ENCODE results near the gene DENND10. TPM values are rescaled to one million over a fixed set of nuclear protein-coding genes. Genes with fewer than 3 reads are reported as not detected.

DENND10 gene
- polyA plus RNA-seq: 10 to 100 TPM; 20.4 to 26.2 TPM

DNA sequence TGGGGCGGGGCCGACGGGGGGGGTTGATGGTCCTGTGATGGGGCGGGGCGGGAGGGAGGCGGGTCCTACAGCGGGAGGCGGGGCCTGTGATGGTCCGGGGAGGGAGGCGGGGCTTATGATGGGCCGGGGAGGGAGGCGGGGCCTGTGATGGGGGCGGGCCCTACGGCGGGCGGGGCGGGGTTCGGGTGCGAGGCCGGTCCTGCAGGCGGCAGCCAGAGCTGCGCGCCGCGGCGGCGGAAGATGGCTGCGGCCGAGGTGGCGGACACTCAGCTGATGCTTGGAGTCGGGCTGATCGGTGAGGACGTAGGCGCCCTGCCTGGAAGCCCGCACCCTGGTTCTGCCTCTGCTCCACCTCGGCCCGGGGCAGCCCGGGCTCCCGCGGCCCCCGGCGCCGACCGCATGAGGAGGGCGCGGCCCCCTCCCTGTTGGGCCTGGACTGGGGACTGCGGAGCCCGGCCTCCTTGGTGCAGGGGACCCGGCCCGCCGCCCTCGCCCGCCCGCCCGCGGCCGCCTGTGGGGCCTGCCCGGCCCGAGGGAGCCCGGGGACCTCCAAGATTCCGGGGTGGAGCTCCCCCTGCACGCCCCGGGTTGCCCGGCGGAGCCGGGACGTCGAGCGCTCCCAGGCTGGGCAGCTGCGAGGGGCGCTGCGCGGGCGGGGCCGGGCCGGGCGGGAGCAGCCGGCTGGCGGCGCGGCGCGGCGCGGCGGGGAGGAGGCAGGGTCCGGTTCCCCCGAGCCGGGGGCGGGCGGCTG lies at the start of gene DENND10:
DENND10 (plus strand) TSS at position 211 of the 751 bp plus-strand sequence; CDS start at position 241, 30 bp downstream.
- peaks cover 0 to 7% of the 10 kb centered on the region in 2 donors for H3K4me1 ChIP-seq (ENCODE audit: control insufficient read depth in 2 of 2, insufficient read depth in 2 of 2, low read length in 1 of 2)
- H3K36me3 ChIP-seq (ENCODE audit: control insufficient read depth in 2 of 2, insufficient read depth in 2 of 2, low read length in 1 of 2): no peaks in the 10 kb centered on the region
- H3K9me3 ChIP-seq (ENCODE audit: control insufficient read depth in 2 of 2, insufficient read depth in 1 of 2, low read depth in 1 of 2, low read length in 1 of 2): no peaks in the 10 kb centered on the region
- H3K27ac ChIP-seq (ENCODE audit: low read depth in 2 of 2, low read length in 1 of 2): peak within 1 kb of the TSS; percentile 77 to 92
- H3K4me3 ChIP-seq (ENCODE audit: low read depth in 1 of 2, low read length in 2 of 2): peak within 1 kb of the TSS; percentile 74 to 82
- WGBS, 2 donors: 0 to 1% methylated on average over 45 to 89 of the region's 91 CpGs
- no peaks in the 10 kb centered on the region for H3K27me3 ChIP-seq (ENCODE audit: control insufficient read depth in 1 of 2, insufficient read depth in 2 of 2, low read length in 2 of 2)

- Histone ChIP-seq H3K27ac (ENCODE audit: low read depth in 2 of 2, low read length in 1 of 2) (no peak overlapping the region), H3K36me3 (ENCODE audit: control insufficient read depth in 2 of 2, insufficient read depth in 2 of 2, low read length in 1 of 2) (peaks cover 21% of the 10 kb centered on the region in 2 donors), H3K4me1 (ENCODE audit: control insufficient read depth in 2 of 2, insufficient read depth in 2 of 2, low read length in 1 of 2) (no peaks in the 10 kb centered on the region), H3K9me3 (ENCODE audit: control insufficient read depth in 2 of 2, insufficient read depth in 1 of 2, low read depth in 1 of 2, low read length in 1 of 2) (no peaks in the 10 kb centered on the region), H3K4me3 (ENCODE audit: low read depth in 1 of 2, low read length in 2 of 2) (no peak overlapping the region), H3K27me3 (ENCODE audit: control insufficient read depth in 1 of 2, insufficient read depth in 2 of 2, low read length in 2 of 2) (no peaks in the 10 kb centered on the region)
- WGBS, 2 donors: 84 to 92% methylated on average over 1 of the region's 1 CpG
Measured at GRCh38 chr10:119055472-119055871, 48.4 kb upstream of the DENND10 start.

GRCh38 chr10:119058010-119058409 lies 45.9 kb upstream of the DENND10 start:
- Histone ChIP-seq H3K4me3 (ENCODE audit: low read depth in 1 of 2, low read length in 2 of 2) (no peak overlapping the region), H3K36me3 (ENCODE audit: control insufficient read depth in 2 of 2, insufficient read depth in 2 of 2, low read length in 1 of 2) (peaks cover 20 to 21% of the 10 kb centered on the region in 2 donors), H3K9me3 (ENCODE audit: control insufficient read depth in 2 of 2, insufficient read depth in 1 of 2, low read depth in 1 of 2, low read length in 1 of 2) (no peaks in the 10 kb centered on the region), H3K27me3 (ENCODE audit: control insufficient read depth in 1 of 2, insufficient read depth in 2 of 2, low read length in 2 of 2) (no peaks in the 10 kb centered on the region), H3K27ac (ENCODE audit: low read depth in 2 of 2, low read length in 1 of 2) (no peak overlapping the region), H3K4me1 (ENCODE audit: control insufficient read depth in 2 of 2, insufficient read depth in 2 of 2, low read length in 1 of 2) (no peaks in the 10 kb centered on the region)
- whole genome bisulfite sequencing, 2 donors: 91 to 92% methylated on average over 11 of the region's 11 CpGs

DNA sequence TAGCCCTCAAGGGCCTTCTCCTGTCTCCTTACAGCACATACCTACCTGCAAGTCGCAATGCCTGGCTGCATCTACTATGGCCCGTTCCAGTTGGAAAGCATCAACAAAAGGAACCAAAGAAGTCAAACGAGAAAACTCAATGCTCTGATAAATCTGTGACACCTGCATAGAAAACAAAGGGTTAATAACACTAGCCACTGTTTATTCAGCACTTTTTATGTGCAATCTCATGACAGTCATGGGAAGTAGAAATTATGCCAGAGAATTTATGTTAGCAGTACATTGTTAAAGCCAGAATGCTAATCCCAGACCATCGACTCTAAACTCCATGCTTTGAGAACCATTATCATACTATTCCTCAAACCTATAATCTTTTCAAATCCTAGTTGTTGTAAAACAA lies 44.4 kb upstream of the DENND10 start:
- WGBS, 2 donors: 73 to 74% methylated on average over 4 of the region's 4 CpGs
- Histone ChIP-seq H3K27ac (ENCODE audit: low read depth in 2 of 2, low read length in 1 of 2) (no peak overlapping the region), H3K36me3 (ENCODE audit: control insufficient read depth in 2 of 2, insufficient read depth in 2 of 2, low read length in 1 of 2) (peaks cover 15 to 22% of the 10 kb centered on the region in 2 donors), H3K27me3 (ENCODE audit: control insufficient read depth in 1 of 2, insufficient read depth in 2 of 2, low read length in 2 of 2) (no peaks in the 10 kb centered on the region), H3K4me3 (ENCODE audit: low read depth in 1 of 2, low read length in 2 of 2) (no peak overlapping the region), H3K9me3 (ENCODE audit: control insufficient read depth in 2 of 2, insufficient read depth in 1 of 2, low read depth in 1 of 2, low read length in 1 of 2) (no peaks in the 10 kb centered on the region), H3K4me1 (ENCODE audit: control insufficient read depth in 2 of 2, insufficient read depth in 2 of 2, low read length in 1 of 2) (no peaks in the 10 kb centered on the region)

- Histone ChIP-seq H3K9me3 (ENCODE audit: control insufficient read depth in 2 of 2, insufficient read depth in 1 of 2, low read depth in 1 of 2, low read length in 1 of 2) (no peaks in the 10 kb centered on the region), H3K27me3 (ENCODE audit: control insufficient read depth in 1 of 2, insufficient read depth in 2 of 2, low read length in 2 of 2) (no peaks in the 10 kb centered on the region), H3K4me1 (ENCODE audit: control insufficient read depth in 2 of 2, insufficient read depth in 2 of 2, low read length in 1 of 2) (no peaks in the 10 kb centered on the region), H3K4me3 (ENCODE audit: low read depth in 1 of 2, low read length in 2 of 2) (no peak overlapping the region), H3K27ac (ENCODE audit: low read depth in 2 of 2, low read length in 1 of 2) (no peak overlapping the region), H3K36me3 (ENCODE audit: control insufficient read depth in 2 of 2, insufficient read depth in 2 of 2, low read length in 1 of 2) (peaks cover 15 to 24% of the 10 kb centered on the region in 2 donors)
- WGBS, 2 donors: 89 to 100% methylated on average over 1 of the region's 1 CpG
Measured at GRCh38 chr10:119060107-119060506, 43.8 kb upstream of the DENND10 start.

- WGBS, 2 donors: 72 to 80% methylated on average over 1 of the region's 1 CpG
- Histone ChIP-seq H3K9me3 (ENCODE audit: control insufficient read depth in 2 of 2, insufficient read depth in 1 of 2, low read depth in 1 of 2, low read length in 1 of 2) (no peaks in the 10 kb centered on the region), H3K27ac (ENCODE audit: low read depth in 2 of 2, low read length in 1 of 2) (no peak overlapping the region), H3K36me3 (ENCODE audit: control insufficient read depth in 2 of 2, insufficient read depth in 2 of 2, low read length in 1 of 2) (peaks cover 13 to 24% of the 10 kb centered on the region in 2 donors), H3K4me3 (ENCODE audit: low read depth in 1 of 2, low read length in 2 of 2) (no peak overlapping the region), H3K27me3 (ENCODE audit: control insufficient read depth in 1 of 2, insufficient read depth in 2 of 2, low read length in 2 of 2) (no peaks in the 10 kb centered on the region), H3K4me1 (ENCODE audit: control insufficient read depth in 2 of 2, insufficient read depth in 2 of 2, low read length in 1 of 2) (no peaks in the 10 kb centered on the region)
Measured at GRCh38 chr10:119061352-119061751, 42.6 kb upstream of the DENND10 start.

GRCh38 chr10:119061926-119062325 lies 42.0 kb upstream of the DENND10 start:
- Histone ChIP-seq H3K36me3 (ENCODE audit: control insufficient read depth in 2 of 2, insufficient read depth in 2 of 2, low read length in 1 of 2) (peaks cover 13 to 26% of the 10 kb centered on the region in 2 donors), H3K27me3 (ENCODE audit: control insufficient read depth in 1 of 2, insufficient read depth in 2 of 2, low read length in 2 of 2) (no peaks in the 10 kb centered on the region), H3K9me3 (ENCODE audit: control insufficient read depth in 2 of 2, insufficient read depth in 1 of 2, low read depth in 1 of 2, low read length in 1 of 2) (no peaks in the 10 kb centered on the region), H3K4me3 (ENCODE audit: low read depth in 1 of 2, low read length in 2 of 2) (no peak overlapping the region), H3K4me1 (ENCODE audit: control insufficient read depth in 2 of 2, insufficient read depth in 2 of 2, low read length in 1 of 2) (no peaks in the 10 kb centered on the region), H3K27ac (ENCODE audit: low read depth in 2 of 2, low read length in 1 of 2) (no peak overlapping the region)
- 92 to 97% methylated on average over 2 of the region's 2 CpGs for WGBS, 2 donors

DNA sequence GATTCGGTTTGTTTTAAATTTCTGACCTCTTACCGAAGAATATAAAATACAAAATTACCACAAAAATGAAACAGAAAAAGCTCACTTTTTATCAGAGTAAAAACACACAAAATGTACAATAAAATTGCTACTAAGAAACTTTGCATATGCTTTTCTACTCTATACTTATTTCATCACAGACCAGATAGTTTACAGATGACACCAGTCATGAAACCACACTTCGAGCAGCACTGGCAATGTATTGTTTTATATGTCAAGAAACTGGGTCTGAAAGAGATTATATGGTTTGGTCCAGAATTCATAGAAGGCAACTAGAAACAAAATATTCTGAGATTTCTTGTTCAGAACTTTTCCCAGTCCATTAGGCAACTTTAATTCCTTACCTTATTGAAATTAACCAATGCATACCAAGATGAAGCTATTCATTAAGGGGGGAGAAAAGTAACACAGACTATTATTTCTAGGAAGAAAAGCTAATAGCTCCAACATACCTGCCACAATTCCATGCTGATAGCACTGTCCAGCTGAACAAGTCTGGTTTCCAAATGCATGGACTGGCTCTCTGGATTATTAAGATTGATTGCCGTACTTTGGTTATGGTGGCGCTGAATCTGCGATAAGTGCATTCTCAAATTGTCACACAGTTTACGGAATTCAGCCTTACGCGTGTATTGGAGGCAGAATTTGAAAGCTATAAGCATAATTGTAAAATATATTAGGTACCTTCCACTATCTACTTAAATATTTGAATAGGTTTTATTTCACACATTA lies 33.3 kb upstream of the DENND10 start:
- Histone ChIP-seq H3K4me3 (ENCODE audit: low read depth in 1 of 2, low read length in 2 of 2) (no peak overlapping the region), H3K4me1 (ENCODE audit: control insufficient read depth in 2 of 2, insufficient read depth in 2 of 2, low read length in 1 of 2) (no peaks in the 10 kb centered on the region), H3K27me3 (ENCODE audit: control insufficient read depth in 1 of 2, insufficient read depth in 2 of 2, low read length in 2 of 2) (no peaks in the 10 kb centered on the region), H3K27ac (ENCODE audit: low read depth in 2 of 2, low read length in 1 of 2) (no peak overlapping the region), H3K36me3 (ENCODE audit: control insufficient read depth in 2 of 2, insufficient read depth in 2 of 2, low read length in 1 of 2) (peaks cover 3 to 11% of the 10 kb centered on the region in 2 donors), H3K9me3 (ENCODE audit: control insufficient read depth in 2 of 2, insufficient read depth in 1 of 2, low read depth in 1 of 2, low read length in 1 of 2) (no peaks in the 10 kb centered on the region)
- 93 to 95% methylated on average over 9 of the region's 9 CpGs for whole genome bisulfite sequencing, 2 donors

- peaks cover 0 to 2% of the 10 kb centered on the region in 2 donors for H3K4me1 ChIP-seq (ENCODE audit: control insufficient read depth in 2 of 2, insufficient read depth in 2 of 2, low read length in 1 of 2)
- no peaks in the 10 kb centered on the region for H3K27me3 ChIP-seq (ENCODE audit: control insufficient read depth in 1 of 2, insufficient read depth in 2 of 2, low read length in 2 of 2)
- no peak overlapping the region for H3K27ac ChIP-seq (ENCODE audit: low read depth in 2 of 2, low read length in 1 of 2)
- peaks cover 0 to 4% of the 10 kb centered on the region in 2 donors for H3K36me3 ChIP-seq (ENCODE audit: control insufficient read depth in 2 of 2, insufficient read depth in 2 of 2, low read length in 1 of 2)
- 74 to 76% methylated on average over 6 of the region's 6 CpGs for WGBS, 2 donors
- no peaks in the 10 kb centered on the region for H3K9me3 ChIP-seq (ENCODE audit: control insufficient read depth in 2 of 2, insufficient read depth in 1 of 2, low read depth in 1 of 2, low read length in 1 of 2)
- H3K4me3 ChIP-seq (ENCODE audit: low read depth in 1 of 2, low read length in 2 of 2): no peak overlapping the region
Measured at GRCh38 chr10:119073584-119073983, 30.3 kb upstream of the DENND10 start.

Measured in esophagus (tissue), 2 donors.